ENCODE results near the gene SHLD2.
"Not testable (repeated sequence)": the region's sequence is repeated elsewhere in the genome, so short reads cannot be mapped to it uniquely, and the experiment has no call there.

- TF ChIP-seq, protein P1, sequence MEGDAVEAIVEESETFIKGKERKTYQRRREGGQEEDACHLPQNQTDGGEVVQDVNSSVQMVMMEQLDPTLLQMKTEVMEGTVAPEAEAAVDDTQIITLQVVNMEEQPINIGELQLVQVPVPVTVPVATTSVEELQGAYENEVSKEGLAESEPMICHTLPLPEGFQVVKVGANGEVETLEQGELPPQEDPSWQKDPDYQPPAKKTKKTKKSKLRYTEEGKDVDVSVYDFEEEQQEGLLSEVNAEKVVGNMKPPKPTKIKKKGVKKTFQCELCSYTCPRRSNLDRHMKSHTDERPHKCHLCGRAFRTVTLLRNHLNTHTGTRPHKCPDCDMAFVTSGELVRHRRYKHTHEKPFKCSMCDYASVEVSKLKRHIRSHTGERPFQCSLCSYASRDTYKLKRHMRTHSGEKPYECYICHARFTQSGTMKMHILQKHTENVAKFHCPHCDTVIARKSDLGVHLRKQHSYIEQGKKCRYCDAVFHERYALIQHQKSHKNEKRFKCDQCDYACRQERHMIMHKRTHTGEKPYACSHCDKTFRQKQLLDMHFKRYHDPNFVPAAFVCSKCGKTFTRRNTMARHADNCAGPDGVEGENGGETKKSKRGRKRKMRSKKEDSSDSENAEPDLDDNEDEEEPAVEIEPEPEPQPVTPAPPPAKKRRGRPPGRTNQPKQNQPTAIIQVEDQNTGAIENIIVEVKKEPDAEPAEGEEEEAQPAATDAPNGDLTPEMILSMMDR (conservative IDR thresholded peaks at IDR 0.05 in 1 of 2, IDR thresholded peaks at IDR 0.05 in 1 of 2; ENCODE audit: extremely low read depth in 1 of 2, insufficient read depth in 1 of 2, low read depth in 1 of 2, low read length in 2 of 2), result not testable (repeated sequence)
- TF ChIP-seq EZH2 (IDR thresholded peaks at IDR 0.05; ENCODE audit: borderline replicate concordance, low read length), result not testable (repeated sequence)
These were observed 28.3 kb downstream of the SHLD2 start for GRCh38 chr10:87123351-87123750.
